ENCODE measurements around the gene RFPL4AL1.
"Not testable (repeated sequence)": the region's sequence is repeated elsewhere in the genome, so short reads cannot be mapped to it uniquely, and the experiment has no call there.

- TF ChIP-seq ARNT (IDR thresholded peaks at IDR 0.05); FOXK2 (IDR thresholded peaks at IDR 0.05); ELF4 (IDR thresholded peaks at IDR 0.05); SUZ12 (IDR thresholded peaks at IDR 0.05); PKNOX1 (IDR thresholded peaks at IDR 0.05); FOXM1 (IDR thresholded peaks at IDR 0.05; ENCODE audit: borderline replicate concordance); SP1 (IDR thresholded peaks at IDR 0.05); NFRKB (IDR thresholded peaks at IDR 0.05): not testable (repeated sequence)
Observed at GRCh38 chr19:55756808-55757207, 12.1 kb upstream of the RFPL4AL1 start.
